Measurements from ENCODE around the gene PDZK1IP1. TPM values are rescaled to one million over a fixed set of nuclear protein-coding genes. Genes with fewer than 3 reads are reported as not detected.

PDZK1IP1 gene
- total RNA-seq, 4 donors from 2014 or later = 121 to 267 (median 125) TPM

GRCh38 chr1:47213230-47213963, 23.6 kb upstream of the PDZK1IP1 start:
- intact Hi-C loops (cut with DNase I; ENCODE audit: low total_unique reads) = no loop called here
- 65 to 79% methylated on average over 11 of the region's 11 CpGs for WGBS, 2 donors
- H3K4me3 ChIP-seq (ENCODE audit: low read depth, poor library complexity, severe bottlenecking) = no peak overlapping the region
- no peak for TF ChIP-seq POLR2A (IDR thresholded peaks at IDR 0.05)
- peak in 1 of 2 donors; percentile 68 for DNase-seq (ENCODE audit: low spot score in 2 of 2)

- DNase-seq (ENCODE audit: low spot score in 2 of 2) = no peak
- no peak for TF ChIP-seq POLR2A (IDR thresholded peaks at IDR 0.05)
- TF ChIP-seq CTCF (IDR thresholded peaks at IDR 0.05) = no peak
- H3K4me3 ChIP-seq (ENCODE audit: low read depth, poor library complexity, severe bottlenecking) = no peak overlapping the region
- 77 to 80% methylated on average over 4 of the region's 4 CpGs for WGBS, 2 donors
- intact Hi-C loops (cut with DNase I; ENCODE audit: low total_unique reads) = no loop called here
These were observed 22.9 kb upstream of the PDZK1IP1 start for GRCh38 chr1:47212636-47213229.

GRCh38 chr1:47211796-47212269, 22.0 kb upstream of the PDZK1IP1 start:
- H3K4me3 ChIP-seq (ENCODE audit: low read depth, poor library complexity, severe bottlenecking) = no peak overlapping the region
- TF ChIP-seq POLR2A (IDR thresholded peaks at IDR 0.05) (no peak), CTCF (IDR thresholded peaks at IDR 0.05) (no peak)
- intact Hi-C loops (cut with DNase I; ENCODE audit: low total_unique reads) = no loop called here
- DNase-seq (ENCODE audit: low spot score in 2 of 2) = peak in 1 of 2 donors; percentile 50
- WGBS, 2 donors = 67 to 70% methylated on average over 9 of the region's 9 CpGs

GRCh38 chr1:47210666-47211065, 20.8 kb upstream of the PDZK1IP1 start:
- 74 to 88% methylated on average over 3 of the region's 3 CpGs for WGBS, 2 donors
- H3K4me3 ChIP-seq (ENCODE audit: low read depth, poor library complexity, severe bottlenecking) = no peak overlapping the region
- DNase-seq (ENCODE audit: low spot score in 2 of 2) = no peak
- intact Hi-C loops (cut with DNase I; ENCODE audit: low total_unique reads) = no loop called here
- TF ChIP-seq CTCF (IDR thresholded peaks at IDR 0.05) (no peak), POLR2A (IDR thresholded peaks at IDR 0.05) (no peak)

- no peak for DNase-seq (ENCODE audit: low spot score in 2 of 2)
- TF ChIP-seq POLR2A (IDR thresholded peaks at IDR 0.05) (no peak), CTCF (IDR thresholded peaks at IDR 0.05) (no peak)
- 83 to 85% methylated on average over 3 of the region's 3 CpGs for WGBS, 2 donors
- intact Hi-C loops (cut with DNase I; ENCODE audit: low total_unique reads) = no loop called here
- no peak overlapping the region for H3K4me3 ChIP-seq (ENCODE audit: low read depth, poor library complexity, severe bottlenecking)
These were observed 20.0 kb upstream of the PDZK1IP1 start for GRCh38 chr1:47209725-47210325.

- no peak overlapping the region for H3K4me3 ChIP-seq (ENCODE audit: low read depth, poor library complexity, severe bottlenecking)
- TF ChIP-seq POLR2A (IDR thresholded peaks at IDR 0.05) (no peak), CTCF (IDR thresholded peaks at IDR 0.05) (no peak)
- intact Hi-C loops (cut with DNase I; ENCODE audit: low total_unique reads) = no loop called here
- 39 to 52% methylated on average over 8 of the region's 8 CpGs for WGBS, 2 donors
- no peak for DNase-seq (ENCODE audit: low spot score in 2 of 2)
These were observed 19.3 kb upstream of the PDZK1IP1 start for GRCh38 chr1:47209091-47209490.

Data from lower leg skin (tissue), 4 donors.